Measurements from ENCODE around the gene COMT.

DNA sequence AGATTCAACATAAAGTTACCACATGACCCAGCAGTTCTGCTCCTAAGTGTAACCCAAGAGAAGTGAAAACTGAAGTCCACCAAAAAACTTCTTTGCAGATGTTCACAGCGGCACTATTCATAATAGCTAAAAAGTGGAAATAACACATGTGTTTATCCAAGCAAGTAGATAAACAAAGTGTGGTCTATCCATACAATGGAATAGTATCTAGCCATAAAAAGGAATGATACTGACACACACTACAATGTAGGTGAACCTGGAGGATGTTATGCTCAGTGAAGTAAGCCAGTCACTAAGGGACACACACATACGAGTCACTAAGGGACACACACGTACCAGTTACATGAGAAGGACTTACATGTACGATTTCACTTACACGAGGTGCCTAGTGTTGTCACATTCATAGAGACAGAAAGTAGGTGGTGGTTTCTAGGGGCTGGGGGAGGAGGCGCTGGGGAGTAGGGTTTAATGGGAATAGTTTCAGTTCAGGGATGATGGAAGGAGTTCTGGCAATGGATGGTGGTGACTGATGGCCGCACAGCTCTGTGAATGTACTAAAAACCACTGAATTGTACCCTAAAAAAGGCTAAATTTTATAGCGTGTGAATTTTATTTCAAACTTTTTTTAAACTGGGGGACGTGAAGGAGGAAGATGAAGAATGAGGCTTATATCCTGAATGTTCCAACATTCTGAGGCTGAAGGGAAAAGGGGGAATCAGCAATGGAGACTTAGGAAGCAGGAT is 27.2 kb upstream of the COMT start:
- TF ChIP-seq POLR2AphosphoS5 (IDR thresholded peaks at IDR 0.05; ENCODE audit: low read depth), result no peak
- TF ChIP-seq, protein P1, sequence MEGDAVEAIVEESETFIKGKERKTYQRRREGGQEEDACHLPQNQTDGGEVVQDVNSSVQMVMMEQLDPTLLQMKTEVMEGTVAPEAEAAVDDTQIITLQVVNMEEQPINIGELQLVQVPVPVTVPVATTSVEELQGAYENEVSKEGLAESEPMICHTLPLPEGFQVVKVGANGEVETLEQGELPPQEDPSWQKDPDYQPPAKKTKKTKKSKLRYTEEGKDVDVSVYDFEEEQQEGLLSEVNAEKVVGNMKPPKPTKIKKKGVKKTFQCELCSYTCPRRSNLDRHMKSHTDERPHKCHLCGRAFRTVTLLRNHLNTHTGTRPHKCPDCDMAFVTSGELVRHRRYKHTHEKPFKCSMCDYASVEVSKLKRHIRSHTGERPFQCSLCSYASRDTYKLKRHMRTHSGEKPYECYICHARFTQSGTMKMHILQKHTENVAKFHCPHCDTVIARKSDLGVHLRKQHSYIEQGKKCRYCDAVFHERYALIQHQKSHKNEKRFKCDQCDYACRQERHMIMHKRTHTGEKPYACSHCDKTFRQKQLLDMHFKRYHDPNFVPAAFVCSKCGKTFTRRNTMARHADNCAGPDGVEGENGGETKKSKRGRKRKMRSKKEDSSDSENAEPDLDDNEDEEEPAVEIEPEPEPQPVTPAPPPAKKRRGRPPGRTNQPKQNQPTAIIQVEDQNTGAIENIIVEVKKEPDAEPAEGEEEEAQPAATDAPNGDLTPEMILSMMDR (IDR thresholded peaks at IDR 0.05; ENCODE audit: insufficient read depth, low read length), result no peak
- TF ChIP-seq, protein P2, sequence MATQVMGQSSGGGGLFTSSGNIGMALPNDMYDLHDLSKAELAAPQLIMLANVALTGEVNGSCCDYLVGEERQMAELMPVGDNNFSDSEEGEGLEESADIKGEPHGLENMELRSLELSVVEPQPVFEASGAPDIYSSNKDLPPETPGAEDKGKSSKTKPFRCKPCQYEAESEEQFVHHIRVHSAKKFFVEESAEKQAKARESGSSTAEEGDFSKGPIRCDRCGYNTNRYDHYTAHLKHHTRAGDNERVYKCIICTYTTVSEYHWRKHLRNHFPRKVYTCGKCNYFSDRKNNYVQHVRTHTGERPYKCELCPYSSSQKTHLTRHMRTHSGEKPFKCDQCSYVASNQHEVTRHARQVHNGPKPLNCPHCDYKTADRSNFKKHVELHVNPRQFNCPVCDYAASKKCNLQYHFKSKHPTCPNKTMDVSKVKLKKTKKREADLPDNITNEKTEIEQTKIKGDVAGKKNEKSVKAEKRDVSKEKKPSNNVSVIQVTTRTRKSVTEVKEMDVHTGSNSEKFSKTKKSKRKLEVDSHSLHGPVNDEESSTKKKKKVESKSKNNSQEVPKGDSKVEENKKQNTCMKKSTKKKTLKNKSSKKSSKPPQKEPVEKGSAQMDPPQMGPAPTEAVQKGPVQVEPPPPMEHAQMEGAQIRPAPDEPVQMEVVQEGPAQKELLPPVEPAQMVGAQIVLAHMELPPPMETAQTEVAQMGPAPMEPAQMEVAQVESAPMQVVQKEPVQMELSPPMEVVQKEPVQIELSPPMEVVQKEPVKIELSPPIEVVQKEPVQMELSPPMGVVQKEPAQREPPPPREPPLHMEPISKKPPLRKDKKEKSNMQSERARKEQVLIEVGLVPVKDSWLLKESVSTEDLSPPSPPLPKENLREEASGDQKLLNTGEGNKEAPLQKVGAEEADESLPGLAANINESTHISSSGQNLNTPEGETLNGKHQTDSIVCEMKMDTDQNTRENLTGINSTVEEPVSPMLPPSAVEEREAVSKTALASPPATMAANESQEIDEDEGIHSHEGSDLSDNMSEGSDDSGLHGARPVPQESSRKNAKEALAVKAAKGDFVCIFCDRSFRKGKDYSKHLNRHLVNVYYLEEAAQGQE (IDR thresholded peaks at IDR 0.05; ENCODE audit: insufficient replicate concordance, low read depth), result no peak

Measured in HL-60 (cell line).